ENCODE results near the gene DAPP1.

GRCh38 chr4:99826016-99826415 lies 9.4 kb downstream of the DAPP1 start:
- TF ChIP-seq, protein P1, sequence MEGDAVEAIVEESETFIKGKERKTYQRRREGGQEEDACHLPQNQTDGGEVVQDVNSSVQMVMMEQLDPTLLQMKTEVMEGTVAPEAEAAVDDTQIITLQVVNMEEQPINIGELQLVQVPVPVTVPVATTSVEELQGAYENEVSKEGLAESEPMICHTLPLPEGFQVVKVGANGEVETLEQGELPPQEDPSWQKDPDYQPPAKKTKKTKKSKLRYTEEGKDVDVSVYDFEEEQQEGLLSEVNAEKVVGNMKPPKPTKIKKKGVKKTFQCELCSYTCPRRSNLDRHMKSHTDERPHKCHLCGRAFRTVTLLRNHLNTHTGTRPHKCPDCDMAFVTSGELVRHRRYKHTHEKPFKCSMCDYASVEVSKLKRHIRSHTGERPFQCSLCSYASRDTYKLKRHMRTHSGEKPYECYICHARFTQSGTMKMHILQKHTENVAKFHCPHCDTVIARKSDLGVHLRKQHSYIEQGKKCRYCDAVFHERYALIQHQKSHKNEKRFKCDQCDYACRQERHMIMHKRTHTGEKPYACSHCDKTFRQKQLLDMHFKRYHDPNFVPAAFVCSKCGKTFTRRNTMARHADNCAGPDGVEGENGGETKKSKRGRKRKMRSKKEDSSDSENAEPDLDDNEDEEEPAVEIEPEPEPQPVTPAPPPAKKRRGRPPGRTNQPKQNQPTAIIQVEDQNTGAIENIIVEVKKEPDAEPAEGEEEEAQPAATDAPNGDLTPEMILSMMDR (conservative IDR thresholded peaks at IDR 0.05; ENCODE audit: low read depth, low read length): no peak
- TF ChIP-seq BHLHE40 (IDR thresholded peaks at IDR 0.05; ENCODE audit: low read depth, low read length): no peak
- TF ChIP-seq CEBPB (IDR thresholded peaks at IDR 0.05; ENCODE audit: low read depth, low read length): no peak
- TF ChIP-seq POLR2A (IDR thresholded peaks at IDR 0.05; ENCODE audit: low read depth, low read length): no peak
- no peak for TF ChIP-seq SMC3 (IDR thresholded peaks at IDR 0.05; ENCODE audit: low read depth, low read length)
- no peak for TF ChIP-seq RAD21 (IDR thresholded peaks at IDR 0.05; ENCODE audit: low read length)
- no peak for TF ChIP-seq RFX5 (IDR thresholded peaks at IDR 0.05; ENCODE audit: low read depth, low read length)
- TF ChIP-seq FOS (IDR thresholded peaks at IDR 0.05; ENCODE audit: low read depth, low read length): no peak
- no peak for TF ChIP-seq NFE2L2 (IDR thresholded peaks at IDR 0.05; ENCODE audit: low read depth, low read length)
- TF ChIP-seq RCOR1 (IDR thresholded peaks at IDR 0.05; ENCODE audit: insufficient replicate concordance, low read length): no peak
